ENCODE data around the gene ZSCAN22. TPM values are rescaled to one million over a fixed set of nuclear protein-coding genes. Genes with fewer than 3 reads are reported as not detected.

ZSCAN22 gene
- total and polyA plus RNA-seq, 2 of the 13 experiments (the other 11 are each of a cell fraction or from before 2014, with no cell fraction given), result 2.5 to 3.5 TPM

GRCh38 chr19:58386576-58387337 is 60.0 kb downstream of the ZSCAN22 start, which contains the start of gene RPS5 (continued):
- TF ChIP-seq ZNF546 (CRISPR knock-in tag; conservative IDR thresholded peaks at IDR 0.05) (no peak), RFX1 (IDR thresholded peaks at IDR 0.05) (no peak), ZNF879 (CRISPR knock-in tag; IDR thresholded peaks at IDR 0.05) (no peak), PRDM4 (CRISPR knock-in tag; IDR thresholded peaks at IDR 0.05; ENCODE audit: borderline replicate concordance) (no peak), ZNF143 (CRISPR knock-in tag; IDR thresholded peaks at IDR 0.05) (peak; percentile 77), PLRG1 (conservative IDR thresholded peaks at IDR 0.05) (no peak), RAD21 (CRISPR knock-in tag; IDR thresholded peaks at IDR 0.05) (no peak; the same call in none of the 2 replicates), PAXIP1 (CRISPR knock-in tag; conservative IDR thresholded peaks at IDR 0.05) (peak; percentile 30; the same call in 1 of the 2 replicates), ZNF768 (CRISPR knock-in tag; IDR thresholded peaks at IDR 0.05) (peak; percentile 79), POLR2A (IDR thresholded peaks at IDR 0.05; ENCODE audit: insufficient read depth in 1 of 2, low read depth in 2 of 2, low read length in 2 of 2) (peak; percentile 85 to 98), TRIM24 (CRISPR knock-in tag; IDR thresholded peaks at IDR 0.05) (no peak), ZFP41 (CRISPR knock-in tag; IDR thresholded peaks at IDR 0.05; ENCODE audit: borderline replicate concordance) (peak; percentile 38; the same call in 1 of the 2 replicates), GATAD1 (CRISPR knock-in tag; IDR thresholded peaks at IDR 0.05) (peak; percentile 93), SPEN (CRISPR knock-in tag; IDR thresholded peaks at IDR 0.05; ENCODE audit: low read depth) (no peak; the same call in none of the 2 replicates), YY1 (IDR thresholded peaks at IDR 0.05; ENCODE audit: insufficient read depth, insufficient replicate concordance, low read depth, low read length) (peak; percentile 79)
- TF ChIP-seq, protein P1, sequence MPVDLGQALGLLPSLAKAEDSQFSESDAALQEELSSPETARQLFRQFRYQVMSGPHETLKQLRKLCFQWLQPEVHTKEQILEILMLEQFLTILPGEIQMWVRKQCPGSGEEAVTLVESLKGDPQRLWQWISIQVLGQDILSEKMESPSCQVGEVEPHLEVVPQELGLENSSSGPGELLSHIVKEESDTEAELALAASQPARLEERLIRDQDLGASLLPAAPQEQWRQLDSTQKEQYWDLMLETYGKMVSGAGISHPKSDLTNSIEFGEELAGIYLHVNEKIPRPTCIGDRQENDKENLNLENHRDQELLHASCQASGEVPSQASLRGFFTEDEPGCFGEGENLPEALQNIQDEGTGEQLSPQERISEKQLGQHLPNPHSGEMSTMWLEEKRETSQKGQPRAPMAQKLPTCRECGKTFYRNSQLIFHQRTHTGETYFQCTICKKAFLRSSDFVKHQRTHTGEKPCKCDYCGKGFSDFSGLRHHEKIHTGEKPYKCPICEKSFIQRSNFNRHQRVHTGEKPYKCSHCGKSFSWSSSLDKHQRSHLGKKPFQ (CRISPR knock-in tag; IDR thresholded peaks at IDR 0.05; ENCODE audit: insufficient replicate concordance), result no peak
- TF ChIP-seq, protein P2, sequence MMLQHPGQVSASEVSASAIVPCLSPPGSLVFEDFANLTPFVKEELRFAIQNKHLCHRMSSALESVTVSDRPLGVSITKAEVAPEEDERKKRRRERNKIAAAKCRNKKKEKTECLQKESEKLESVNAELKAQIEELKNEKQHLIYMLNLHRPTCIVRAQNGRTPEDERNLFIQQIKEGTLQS (CRISPR knock-in tag; IDR thresholded peaks at IDR 0.05), result 0 out of 2 replicates have a peak, but pooled peaks have one; percentile 24
- TF ChIP-seq, protein P3, sequence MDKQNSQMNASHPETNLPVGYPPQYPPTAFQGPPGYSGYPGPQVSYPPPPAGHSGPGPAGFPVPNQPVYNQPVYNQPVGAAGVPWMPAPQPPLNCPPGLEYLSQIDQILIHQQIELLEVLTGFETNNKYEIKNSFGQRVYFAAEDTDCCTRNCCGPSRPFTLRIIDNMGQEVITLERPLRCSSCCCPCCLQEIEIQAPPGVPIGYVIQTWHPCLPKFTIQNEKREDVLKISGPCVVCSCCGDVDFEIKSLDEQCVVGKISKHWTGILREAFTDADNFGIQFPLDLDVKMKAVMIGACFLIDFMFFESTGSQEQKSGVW (CRISPR knock-in tag; IDR thresholded peaks at IDR 0.05; ENCODE audit: borderline replicate concordance), result 0 out of 2 replicates have a peak, but pooled peaks have one; percentile 57
- TF ChIP-seq, protein P4, sequence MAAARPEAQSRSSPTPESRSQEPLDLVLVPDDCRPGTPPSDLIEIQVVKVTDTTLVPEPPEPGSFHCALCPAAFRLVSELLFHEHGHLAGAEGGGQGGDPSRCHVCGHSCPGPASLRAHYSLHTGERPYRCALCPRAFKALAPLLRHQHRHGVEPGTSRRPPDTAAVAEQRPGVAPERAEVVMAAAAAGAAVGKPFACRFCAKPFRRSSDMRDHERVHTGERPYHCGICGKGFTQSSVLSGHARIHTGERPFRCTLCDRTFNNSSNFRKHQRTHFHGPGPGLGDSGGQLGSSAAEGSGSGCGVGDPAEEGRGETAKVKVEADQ (CRISPR knock-in tag; IDR thresholded peaks at IDR 0.05; ENCODE audit: borderline replicate concordance), result 0 out of 2 replicates have a peak, but pooled peaks have one; percentile 22
